Measurements from ENCODE around the gene PRKCA.

The PRKCA gene

GRCh38 chr17:66655461-66655860, 353.0 kb downstream of the PRKCA start:
- Histone ChIP-seq H3K27me3 (ENCODE audit: insufficient read depth, insufficient read length) (no peaks in the 10 kb centered on the region), H3K9ac (ENCODE audit: insufficient read length, low read depth) (no peak overlapping the region), H3K9me3 (ENCODE audit: insufficient read depth, low read length) (no peaks in the 10 kb centered on the region), H3K4me1 (ENCODE audit: insufficient read depth, insufficient read length) (peaks cover 2% of the 10 kb centered on the region), H3K36me3 (ENCODE audit: insufficient read depth, insufficient read length, low read length) (no peaks in the 10 kb centered on the region), H3K4me3 (ENCODE audit: insufficient read length, low read depth) (no peak overlapping the region)
- TF ChIP-seq ZNF274 (IDR thresholded peaks at IDR 0.05; ENCODE audit: low read depth, low read length): no peak
- no peak for TF ChIP-seq SUZ12 (IDR thresholded peaks at IDR 0.05; ENCODE audit: extremely low read depth, insufficient read depth, insufficient read length)
- TF ChIP-seq YY1 (IDR thresholded peaks at IDR 0.05; ENCODE audit: insufficient read depth, insufficient read length): no peak
- DNase-seq (ENCODE audit: low read depth, low spot score): no peak

DNA sequence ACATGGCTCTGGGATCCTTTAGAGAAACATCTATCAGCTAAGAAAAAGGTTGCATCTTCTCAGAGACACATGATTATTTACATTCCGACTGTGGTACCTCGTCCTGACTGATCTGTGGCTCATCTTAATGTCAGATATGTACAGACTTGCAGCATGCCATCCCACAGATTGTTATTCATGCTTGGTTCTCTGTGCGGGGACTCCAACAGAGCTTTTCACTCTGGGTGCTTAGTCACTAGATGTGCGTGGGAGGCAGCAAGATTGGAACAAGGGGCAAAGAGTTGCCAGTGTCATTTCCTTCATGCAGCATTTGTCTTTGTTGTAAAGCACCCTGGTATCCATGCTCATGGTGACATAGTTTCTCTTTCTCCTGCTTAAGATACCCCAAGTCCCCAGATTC, 353.4 kb downstream of the PRKCA start:
- no peak for DNase-seq (ENCODE audit: low read depth, low spot score)
- TF ChIP-seq SUZ12 (IDR thresholded peaks at IDR 0.05; ENCODE audit: extremely low read depth, insufficient read depth, insufficient read length) (no peak), YY1 (IDR thresholded peaks at IDR 0.05; ENCODE audit: insufficient read depth, insufficient read length) (no peak), ZNF274 (IDR thresholded peaks at IDR 0.05; ENCODE audit: low read depth, low read length) (no peak)
- peaks cover 2% of the 10 kb centered on the region for H3K4me1 ChIP-seq (ENCODE audit: insufficient read depth, insufficient read length)
- no peaks in the 10 kb centered on the region for H3K9me3 ChIP-seq (ENCODE audit: insufficient read depth, low read length)
- no peak overlapping the region for H3K9ac ChIP-seq (ENCODE audit: insufficient read length, low read depth)
- no peaks in the 10 kb centered on the region for H3K36me3 ChIP-seq (ENCODE audit: insufficient read depth, insufficient read length, low read length)
- H3K27me3 ChIP-seq (ENCODE audit: insufficient read depth, insufficient read length): no peaks in the 10 kb centered on the region
- no peak overlapping the region for H3K4me3 ChIP-seq (ENCODE audit: insufficient read length, low read depth)

- TF ChIP-seq ZNF274 (IDR thresholded peaks at IDR 0.05; ENCODE audit: low read depth, low read length): no peak
- no peak for TF ChIP-seq SUZ12 (IDR thresholded peaks at IDR 0.05; ENCODE audit: extremely low read depth, insufficient read depth, insufficient read length)
- no peak for TF ChIP-seq YY1 (IDR thresholded peaks at IDR 0.05; ENCODE audit: insufficient read depth, insufficient read length)
- Histone ChIP-seq H3K4me1 (ENCODE audit: insufficient read depth, insufficient read length) (no peaks in the 10 kb centered on the region), H3K9ac (ENCODE audit: insufficient read length, low read depth) (no peak overlapping the region), H3K36me3 (ENCODE audit: insufficient read depth, insufficient read length, low read length) (no peaks in the 10 kb centered on the region), H3K9me3 (ENCODE audit: insufficient read depth, low read length) (no peaks in the 10 kb centered on the region), H3K4me3 (ENCODE audit: insufficient read length, low read depth) (no peak overlapping the region), H3K27me3 (ENCODE audit: insufficient read depth, insufficient read length) (no peaks in the 10 kb centered on the region)
- DNase-seq (ENCODE audit: low read depth, low spot score): no peak
These were observed 359.2 kb downstream of the PRKCA start for GRCh38 chr17:66661411-66662256.

DNA sequence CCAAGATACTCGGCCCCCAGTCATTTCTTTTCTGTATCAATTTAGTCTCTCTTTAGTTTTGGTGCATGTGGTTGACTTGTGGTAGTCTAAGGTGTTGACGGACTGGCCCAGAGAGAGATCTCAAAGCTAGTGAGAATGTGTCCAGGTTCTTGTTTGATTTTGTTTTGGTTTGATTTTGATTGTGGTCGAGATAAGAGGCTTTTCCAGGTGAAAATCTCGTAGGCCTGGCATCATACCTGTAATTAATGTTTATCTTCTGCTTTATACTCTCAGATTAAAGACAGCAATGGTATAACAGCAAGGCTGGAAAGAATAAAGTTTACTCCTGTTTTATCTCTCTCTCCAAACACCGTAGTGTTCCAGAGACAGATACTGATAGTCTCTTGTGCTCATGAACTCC, 360.1 kb downstream of the PRKCA start:
- Histone ChIP-seq H3K9ac (ENCODE audit: insufficient read length, low read depth) (no peak overlapping the region), H3K4me3 (ENCODE audit: insufficient read length, low read depth) (no peak overlapping the region), H3K9me3 (ENCODE audit: insufficient read depth, low read length) (no peaks in the 10 kb centered on the region), H3K36me3 (ENCODE audit: insufficient read depth, insufficient read length, low read length) (no peaks in the 10 kb centered on the region), H3K27me3 (ENCODE audit: insufficient read depth, insufficient read length) (no peaks in the 10 kb centered on the region), H3K4me1 (ENCODE audit: insufficient read depth, insufficient read length) (no peaks in the 10 kb centered on the region)
- TF ChIP-seq SUZ12 (IDR thresholded peaks at IDR 0.05; ENCODE audit: extremely low read depth, insufficient read depth, insufficient read length) (no peak), YY1 (IDR thresholded peaks at IDR 0.05; ENCODE audit: insufficient read depth, insufficient read length) (no peak), ZNF274 (IDR thresholded peaks at IDR 0.05; ENCODE audit: low read depth, low read length) (no peak)
- DNase-seq (ENCODE audit: low read depth, low spot score): no peak

DNA sequence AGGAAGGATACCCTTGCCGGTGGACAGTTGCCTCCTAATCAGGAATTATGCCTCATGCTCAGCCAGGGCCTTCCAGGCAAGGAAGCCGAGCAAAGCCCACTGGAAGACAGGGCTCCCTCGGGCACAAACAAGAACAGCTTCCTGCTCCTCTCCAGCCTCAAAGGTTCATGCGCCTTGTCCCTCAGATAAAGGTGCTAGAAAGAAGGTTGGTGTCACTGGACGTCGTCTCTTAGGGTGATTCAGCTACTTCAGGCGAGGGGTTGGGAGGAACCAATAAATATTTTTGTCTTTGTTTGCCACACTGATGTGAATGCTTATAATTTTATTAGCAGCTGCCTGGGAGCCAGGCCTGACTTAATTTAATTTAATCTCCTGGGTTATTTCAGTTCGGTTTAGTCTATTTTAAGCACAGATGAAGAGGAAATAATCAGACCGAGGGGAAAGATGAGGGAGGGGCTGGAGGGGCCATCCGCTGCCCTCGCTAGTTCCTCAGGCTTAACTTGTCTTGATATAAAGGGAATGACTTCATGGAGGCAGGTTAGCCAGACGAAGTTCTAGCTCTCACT, 360.7 kb downstream of the PRKCA start:
- no peaks in the 10 kb centered on the region for H3K9me3 ChIP-seq (ENCODE audit: insufficient read depth, low read length)
- no peaks in the 10 kb centered on the region for H3K36me3 ChIP-seq (ENCODE audit: insufficient read depth, insufficient read length, low read length)
- no peak overlapping the region for H3K4me3 ChIP-seq (ENCODE audit: insufficient read length, low read depth)
- H3K4me1 ChIP-seq (ENCODE audit: insufficient read depth, insufficient read length): no peaks in the 10 kb centered on the region
- no peak for TF ChIP-seq ZNF274 (IDR thresholded peaks at IDR 0.05; ENCODE audit: low read depth, low read length)
- DNase-seq (ENCODE audit: low read depth, low spot score): no peak
- no peak overlapping the region for H3K9ac ChIP-seq (ENCODE audit: insufficient read length, low read depth)
- H3K27me3 ChIP-seq (ENCODE audit: insufficient read depth, insufficient read length): no peaks in the 10 kb centered on the region

- no peaks in the 10 kb centered on the region for H3K36me3 ChIP-seq (ENCODE audit: insufficient read depth, insufficient read length, low read length)
- H3K4me1 ChIP-seq (ENCODE audit: insufficient read depth, insufficient read length): no peaks in the 10 kb centered on the region
- no peaks in the 10 kb centered on the region for H3K27me3 ChIP-seq (ENCODE audit: insufficient read depth, insufficient read length)
- no peak for DNase-seq (ENCODE audit: low read depth, low spot score)
- no peak for TF ChIP-seq SUZ12 (IDR thresholded peaks at IDR 0.05; ENCODE audit: extremely low read depth, insufficient read depth, insufficient read length)
- no peak for TF ChIP-seq YY1 (IDR thresholded peaks at IDR 0.05; ENCODE audit: insufficient read depth, insufficient read length)
- TF ChIP-seq ZNF274 (IDR thresholded peaks at IDR 0.05; ENCODE audit: low read depth, low read length): no peak
- no peaks in the 10 kb centered on the region for H3K9me3 ChIP-seq (ENCODE audit: insufficient read depth, low read length)
- no peak overlapping the region for H3K9ac ChIP-seq (ENCODE audit: insufficient read length, low read depth)
- H3K4me3 ChIP-seq (ENCODE audit: insufficient read length, low read depth): no peak overlapping the region
These were observed 361.9 kb downstream of the PRKCA start for GRCh38 chr17:66664336-66664735.

- TF ChIP-seq ZNF274 (IDR thresholded peaks at IDR 0.05; ENCODE audit: low read depth, low read length): no peak
- TF ChIP-seq YY1 (IDR thresholded peaks at IDR 0.05; ENCODE audit: insufficient read depth, insufficient read length): no peak
- no peak for TF ChIP-seq SUZ12 (IDR thresholded peaks at IDR 0.05; ENCODE audit: extremely low read depth, insufficient read depth, insufficient read length)
- no peak overlapping the region for H3K4me3 ChIP-seq (ENCODE audit: insufficient read length, low read depth)
- H3K9ac ChIP-seq (ENCODE audit: insufficient read length, low read depth): no peak overlapping the region
- no peaks in the 10 kb centered on the region for H3K4me1 ChIP-seq (ENCODE audit: insufficient read depth, insufficient read length)
- no peaks in the 10 kb centered on the region for H3K27me3 ChIP-seq (ENCODE audit: insufficient read depth, insufficient read length)
- no peaks in the 10 kb centered on the region for H3K36me3 ChIP-seq (ENCODE audit: insufficient read depth, insufficient read length, low read length)
- no peak for DNase-seq (ENCODE audit: low read depth, low spot score)
- no peaks in the 10 kb centered on the region for H3K9me3 ChIP-seq (ENCODE audit: insufficient read depth, low read length)
These were observed 362.8 kb downstream of the PRKCA start for GRCh38 chr17:66665194-66665593.

Measured in NT2/D1 (cell line).